ENCODE data around the gene KREMEN2. TPM values are rescaled to one million over a fixed set of nuclear protein-coding genes. Genes with fewer than 3 reads are reported as not detected.
"Not testable (repeated sequence)": the region's sequence is repeated elsewhere in the genome, so short reads cannot be mapped to it uniquely, and the experiment has no call there.

KREMEN2 gene
- total and polyA plus RNA-seq, 4 donors: not detected

- TF ChIP-seq, protein P1, sequence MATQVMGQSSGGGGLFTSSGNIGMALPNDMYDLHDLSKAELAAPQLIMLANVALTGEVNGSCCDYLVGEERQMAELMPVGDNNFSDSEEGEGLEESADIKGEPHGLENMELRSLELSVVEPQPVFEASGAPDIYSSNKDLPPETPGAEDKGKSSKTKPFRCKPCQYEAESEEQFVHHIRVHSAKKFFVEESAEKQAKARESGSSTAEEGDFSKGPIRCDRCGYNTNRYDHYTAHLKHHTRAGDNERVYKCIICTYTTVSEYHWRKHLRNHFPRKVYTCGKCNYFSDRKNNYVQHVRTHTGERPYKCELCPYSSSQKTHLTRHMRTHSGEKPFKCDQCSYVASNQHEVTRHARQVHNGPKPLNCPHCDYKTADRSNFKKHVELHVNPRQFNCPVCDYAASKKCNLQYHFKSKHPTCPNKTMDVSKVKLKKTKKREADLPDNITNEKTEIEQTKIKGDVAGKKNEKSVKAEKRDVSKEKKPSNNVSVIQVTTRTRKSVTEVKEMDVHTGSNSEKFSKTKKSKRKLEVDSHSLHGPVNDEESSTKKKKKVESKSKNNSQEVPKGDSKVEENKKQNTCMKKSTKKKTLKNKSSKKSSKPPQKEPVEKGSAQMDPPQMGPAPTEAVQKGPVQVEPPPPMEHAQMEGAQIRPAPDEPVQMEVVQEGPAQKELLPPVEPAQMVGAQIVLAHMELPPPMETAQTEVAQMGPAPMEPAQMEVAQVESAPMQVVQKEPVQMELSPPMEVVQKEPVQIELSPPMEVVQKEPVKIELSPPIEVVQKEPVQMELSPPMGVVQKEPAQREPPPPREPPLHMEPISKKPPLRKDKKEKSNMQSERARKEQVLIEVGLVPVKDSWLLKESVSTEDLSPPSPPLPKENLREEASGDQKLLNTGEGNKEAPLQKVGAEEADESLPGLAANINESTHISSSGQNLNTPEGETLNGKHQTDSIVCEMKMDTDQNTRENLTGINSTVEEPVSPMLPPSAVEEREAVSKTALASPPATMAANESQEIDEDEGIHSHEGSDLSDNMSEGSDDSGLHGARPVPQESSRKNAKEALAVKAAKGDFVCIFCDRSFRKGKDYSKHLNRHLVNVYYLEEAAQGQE (IDR thresholded peaks at IDR 0.05): no peak
- TF ChIP-seq FOXA1 (IDR thresholded peaks at IDR 0.05) (no peak), NR2F2 (IDR thresholded peaks at IDR 0.05) (no peak), RXRA (IDR thresholded peaks at IDR 0.05) (no peak), JUND (IDR thresholded peaks at IDR 0.05) (no peak), HNF4G (IDR thresholded peaks at IDR 0.05) (no peak)
Observed at GRCh38 chr16:2930236-2930635, 33.8 kb upstream of the KREMEN2 start (continued).

GRCh38 chr16:2931231-2931914 lies 32.7 kb upstream of the KREMEN2 start:
- H3K4me1 ChIP-seq (ENCODE audit: control insufficient read depth in 4 of 4, insufficient read depth in 4 of 4, low read length in 3 of 4); H3K27ac ChIP-seq (ENCODE audit: low read depth in 1 of 2, low read length in 2 of 2); H3K9me3 ChIP-seq (ENCODE audit: control insufficient read depth in 4 of 4, low read length in 3 of 4); H3K9ac ChIP-seq (ENCODE audit: low read depth in 1 of 2, low read length in 2 of 2); H3K4me3 ChIP-seq (ENCODE audit: low read depth in 1 of 3, low read length in 3 of 3); DNase-seq (ENCODE audit: low spot score); H3K27me3 ChIP-seq (ENCODE audit: control insufficient read depth in 4 of 4, insufficient read depth in 4 of 4, low read length in 3 of 4): not testable (repeated sequence)
- peaks cover 0 to 33% (median 17%) of the 10 kb centered on the region in 4 donors for H3K36me3 ChIP-seq (ENCODE audit: control insufficient read depth in 4 of 4, insufficient read depth in 3 of 4, low read depth in 1 of 4, low read length in 3 of 4)
- WGBS: 95% methylated on average over 13 of the region's 13 CpGs

GRCh38 chr16:2933136-2933535 lies 30.9 kb upstream of the KREMEN2 start:
- H3K27ac ChIP-seq (ENCODE audit: low read depth in 1 of 2, low read length in 2 of 2): no peak overlapping the region
- WGBS: 96% methylated on average over 30 of the region's 30 CpGs
- no peaks in the 10 kb centered on the region for H3K27me3 ChIP-seq (ENCODE audit: control insufficient read depth in 4 of 4, insufficient read depth in 4 of 4, low read length in 3 of 4)
- H3K9ac ChIP-seq (ENCODE audit: low read depth in 1 of 2, low read length in 2 of 2): no peak overlapping the region
- H3K9me3 ChIP-seq (ENCODE audit: control insufficient read depth in 4 of 4, low read length in 3 of 4): no peaks in the 10 kb centered on the region
- H3K4me3 ChIP-seq (ENCODE audit: low read depth in 1 of 3, low read length in 3 of 3): no peak overlapping the region
- peaks cover 2 to 43% (median 17%) of the 10 kb centered on the region in 4 donors for H3K36me3 ChIP-seq (ENCODE audit: control insufficient read depth in 4 of 4, insufficient read depth in 3 of 4, low read depth in 1 of 4, low read length in 3 of 4)
- DNase-seq (ENCODE audit: low spot score): no peak
- TF ChIP-seq NR2F2 (IDR thresholded peaks at IDR 0.05) (no peak), RXRA (IDR thresholded peaks at IDR 0.05) (no peak)
- H3K4me1 ChIP-seq (ENCODE audit: control insufficient read depth in 4 of 4, insufficient read depth in 4 of 4, low read length in 3 of 4): no peaks in the 10 kb centered on the region

DNA sequence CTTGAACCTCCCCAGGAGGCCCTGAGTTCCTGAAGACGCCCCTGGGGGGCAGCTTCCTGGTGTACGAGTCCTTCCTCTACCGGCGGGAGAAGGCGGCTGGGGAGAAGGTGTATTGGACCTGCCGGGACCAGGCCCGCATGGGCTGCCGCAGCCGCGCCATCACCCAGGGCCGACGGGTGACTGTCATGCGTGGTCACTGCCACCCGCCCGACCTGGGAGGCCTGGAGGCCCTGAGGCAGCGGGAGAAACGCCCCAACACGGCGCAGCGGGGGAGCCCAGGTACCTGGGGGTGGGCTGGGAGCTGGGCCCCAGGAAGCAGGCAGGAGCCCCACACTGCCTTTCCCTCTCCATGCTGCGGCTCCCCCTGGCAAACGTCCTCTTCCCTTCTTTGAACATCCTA lies 30.4 kb upstream of the KREMEN2 start:
- DNase-seq (ENCODE audit: low spot score): no peak
- TF ChIP-seq EGR1 (IDR thresholded peaks at IDR 0.05; ENCODE audit: low read depth in 2 of 2) (no peak), RXRA (IDR thresholded peaks at IDR 0.05) (no peak), YY1 (IDR thresholded peaks at IDR 0.05) (no peak), TAF1 (conservative IDR thresholded peaks at IDR 0.05) (no peak), FOXA1 (IDR thresholded peaks at IDR 0.05) (no peak)
- TF ChIP-seq, protein P2, sequence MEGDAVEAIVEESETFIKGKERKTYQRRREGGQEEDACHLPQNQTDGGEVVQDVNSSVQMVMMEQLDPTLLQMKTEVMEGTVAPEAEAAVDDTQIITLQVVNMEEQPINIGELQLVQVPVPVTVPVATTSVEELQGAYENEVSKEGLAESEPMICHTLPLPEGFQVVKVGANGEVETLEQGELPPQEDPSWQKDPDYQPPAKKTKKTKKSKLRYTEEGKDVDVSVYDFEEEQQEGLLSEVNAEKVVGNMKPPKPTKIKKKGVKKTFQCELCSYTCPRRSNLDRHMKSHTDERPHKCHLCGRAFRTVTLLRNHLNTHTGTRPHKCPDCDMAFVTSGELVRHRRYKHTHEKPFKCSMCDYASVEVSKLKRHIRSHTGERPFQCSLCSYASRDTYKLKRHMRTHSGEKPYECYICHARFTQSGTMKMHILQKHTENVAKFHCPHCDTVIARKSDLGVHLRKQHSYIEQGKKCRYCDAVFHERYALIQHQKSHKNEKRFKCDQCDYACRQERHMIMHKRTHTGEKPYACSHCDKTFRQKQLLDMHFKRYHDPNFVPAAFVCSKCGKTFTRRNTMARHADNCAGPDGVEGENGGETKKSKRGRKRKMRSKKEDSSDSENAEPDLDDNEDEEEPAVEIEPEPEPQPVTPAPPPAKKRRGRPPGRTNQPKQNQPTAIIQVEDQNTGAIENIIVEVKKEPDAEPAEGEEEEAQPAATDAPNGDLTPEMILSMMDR (IDR thresholded peaks at IDR 0.05; ENCODE audit: low read depth, low read length, missing input control): no peak
- Histone ChIP-seq H3K27me3 (ENCODE audit: control insufficient read depth in 4 of 4, insufficient read depth in 4 of 4, low read length in 3 of 4) (no peaks in the 10 kb centered on the region), H3K9ac (ENCODE audit: low read depth in 1 of 2, low read length in 2 of 2) (no peak overlapping the region), H3K27ac (ENCODE audit: low read depth in 1 of 2, low read length in 2 of 2) (no peak overlapping the region), H3K4me3 (ENCODE audit: low read depth in 1 of 3, low read length in 3 of 3) (no peak overlapping the region), H3K36me3 (ENCODE audit: control insufficient read depth in 4 of 4, insufficient read depth in 3 of 4, low read depth in 1 of 4, low read length in 3 of 4) (peaks cover 2 to 45% (median 17%) of the 10 kb centered on the region in 4 donors), H3K9me3 (ENCODE audit: control insufficient read depth in 4 of 4, low read length in 3 of 4) (no peaks in the 10 kb centered on the region), H3K4me1 (ENCODE audit: control insufficient read depth in 4 of 4, insufficient read depth in 4 of 4, low read length in 3 of 4) (no peaks in the 10 kb centered on the region)
- WGBS: 92% methylated on average over 22 of the region's 22 CpGs
